Measurements from ENCODE around the gene TSPAN4. TPM values are rescaled to one million over a fixed set of nuclear protein-coding genes. Genes with fewer than 3 reads are reported as not detected.

The TSPAN4 gene, protein sequence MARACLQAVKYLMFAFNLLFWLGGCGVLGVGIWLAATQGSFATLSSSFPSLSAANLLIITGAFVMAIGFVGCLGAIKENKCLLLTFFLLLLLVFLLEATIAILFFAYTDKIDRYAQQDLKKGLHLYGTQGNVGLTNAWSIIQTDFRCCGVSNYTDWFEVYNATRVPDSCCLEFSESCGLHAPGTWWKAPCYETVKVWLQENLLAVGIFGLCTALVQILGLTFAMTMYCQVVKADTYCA
- total RNA-seq, result 30.2 and 88.0 TPM in 2 replicates

DNA sequence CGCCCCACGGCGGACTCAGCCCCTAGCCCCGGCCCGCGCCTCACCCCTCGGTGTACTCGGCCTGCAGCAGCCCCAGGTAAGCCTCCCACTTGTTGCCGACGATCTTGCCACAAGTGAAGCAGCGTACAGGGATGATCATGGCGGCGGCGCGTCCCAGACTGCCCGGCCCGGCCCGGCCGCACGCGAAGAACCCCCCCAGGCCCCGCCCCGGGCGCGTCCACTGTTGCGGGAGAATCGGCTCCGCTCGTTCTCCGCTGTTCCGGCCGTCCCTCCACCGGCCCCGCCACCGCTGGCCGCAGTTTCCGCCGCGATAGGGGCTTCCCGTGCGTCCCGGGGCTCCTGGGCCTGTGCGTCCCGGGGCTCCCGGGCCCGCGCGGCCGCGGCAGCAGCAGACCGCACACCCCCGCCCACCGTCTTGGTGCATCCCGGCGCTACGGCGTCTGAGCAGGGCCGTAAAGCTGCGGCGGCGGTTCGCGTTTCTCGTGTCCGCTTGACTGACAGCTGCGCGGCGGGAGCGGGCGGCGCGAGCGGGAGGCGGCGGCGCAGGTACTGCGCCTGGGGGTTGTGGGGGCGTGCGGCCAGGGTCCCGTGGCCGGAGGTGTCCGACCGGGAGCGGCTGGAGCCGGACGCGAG is at the start of gene TSPAN4, which contains the start of gene POLR2L:
TSS of gene TSPAN4 (plus strand) at position 483 of the 633 bp plus-strand sequence. CDS start 7,453 bp downstream, outside the sequence.
TSS of gene POLR2L (minus strand) at position 160 of the 633 bp plus-strand sequence. CDS start at position 139, 21 bp downstream.

DNA sequence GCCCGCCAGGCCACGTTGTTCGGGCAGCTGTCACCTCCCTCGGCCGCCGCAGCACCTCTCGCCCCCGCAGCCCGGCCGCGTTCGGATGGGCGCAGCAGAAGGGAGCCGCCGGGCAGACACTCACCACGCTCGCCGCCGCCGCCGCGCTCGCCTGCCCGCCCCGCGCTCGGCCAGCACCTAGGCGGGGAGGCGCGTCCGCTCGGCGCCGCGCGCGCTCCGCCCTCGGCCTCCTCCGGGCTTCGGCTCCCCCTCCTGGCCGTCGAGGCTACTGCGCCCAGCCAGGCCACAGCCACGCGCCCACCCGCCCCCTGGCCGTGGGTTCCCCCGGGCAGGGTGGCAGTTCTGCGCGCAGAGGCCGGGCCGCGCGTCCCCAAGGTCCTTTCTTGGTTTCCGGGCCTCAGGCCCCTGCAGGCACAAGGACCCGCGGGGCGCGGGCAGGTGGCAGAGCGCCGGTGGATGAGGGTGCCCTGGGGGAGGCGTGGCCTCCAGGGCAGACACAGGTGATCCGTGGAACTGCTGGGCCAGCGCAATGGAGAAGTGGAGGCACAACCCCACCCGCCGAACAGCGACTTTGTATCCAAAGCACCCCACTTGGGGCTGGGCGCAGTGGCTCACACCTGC is 44.4 kb upstream of the TSPAN4 start, which contains the start of gene SLC25A22:
TSS of gene SLC25A22 (minus strand) at position 189 of the 621 bp plus-strand sequence. CDS start 3,275 bp downstream, outside the sequence.

DNA sequence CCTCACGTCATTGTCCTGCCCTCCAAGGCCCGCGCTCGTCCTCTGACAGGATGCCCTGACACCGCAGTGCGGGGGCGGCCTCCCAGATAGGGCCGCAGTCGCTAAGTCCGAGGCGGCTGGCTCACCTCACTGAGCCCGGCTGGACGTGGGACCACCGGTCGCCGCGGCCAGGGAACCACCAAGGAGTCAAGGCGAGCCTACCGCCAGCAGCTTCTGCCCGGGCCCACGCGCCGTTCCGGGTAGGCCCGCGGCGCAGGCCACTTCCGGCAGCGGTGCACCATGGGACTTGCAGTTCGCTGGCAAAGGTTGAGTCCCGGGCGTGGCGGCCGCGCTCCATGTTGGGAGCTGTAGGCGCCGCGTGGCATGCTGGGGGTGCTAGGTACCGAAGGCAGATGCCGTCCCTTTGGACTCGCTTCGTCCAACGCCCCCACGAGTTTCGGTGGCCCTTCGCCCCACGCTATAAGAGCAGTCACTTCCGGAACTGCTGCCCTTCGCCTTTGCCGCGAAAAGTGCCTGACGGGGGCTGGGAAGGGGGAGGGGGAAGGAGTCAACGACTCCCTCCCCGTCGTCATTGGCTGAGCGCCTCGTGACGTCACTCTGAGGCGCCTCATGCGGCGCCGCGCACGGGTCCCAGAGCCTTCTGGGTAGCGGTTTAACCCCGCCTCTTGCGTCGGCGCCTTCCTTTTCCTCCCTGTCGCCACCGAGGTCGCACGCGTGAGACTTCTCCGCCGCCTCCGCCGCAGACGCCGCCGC is 33.2 kb upstream of the TSPAN4 start, which contains the start of gene RPLP2:
TSS of gene RPLP2 (plus strand) at position 681 of the 753 bp plus-strand sequence. CDS start 268 bp downstream, outside the sequence.

DNA sequence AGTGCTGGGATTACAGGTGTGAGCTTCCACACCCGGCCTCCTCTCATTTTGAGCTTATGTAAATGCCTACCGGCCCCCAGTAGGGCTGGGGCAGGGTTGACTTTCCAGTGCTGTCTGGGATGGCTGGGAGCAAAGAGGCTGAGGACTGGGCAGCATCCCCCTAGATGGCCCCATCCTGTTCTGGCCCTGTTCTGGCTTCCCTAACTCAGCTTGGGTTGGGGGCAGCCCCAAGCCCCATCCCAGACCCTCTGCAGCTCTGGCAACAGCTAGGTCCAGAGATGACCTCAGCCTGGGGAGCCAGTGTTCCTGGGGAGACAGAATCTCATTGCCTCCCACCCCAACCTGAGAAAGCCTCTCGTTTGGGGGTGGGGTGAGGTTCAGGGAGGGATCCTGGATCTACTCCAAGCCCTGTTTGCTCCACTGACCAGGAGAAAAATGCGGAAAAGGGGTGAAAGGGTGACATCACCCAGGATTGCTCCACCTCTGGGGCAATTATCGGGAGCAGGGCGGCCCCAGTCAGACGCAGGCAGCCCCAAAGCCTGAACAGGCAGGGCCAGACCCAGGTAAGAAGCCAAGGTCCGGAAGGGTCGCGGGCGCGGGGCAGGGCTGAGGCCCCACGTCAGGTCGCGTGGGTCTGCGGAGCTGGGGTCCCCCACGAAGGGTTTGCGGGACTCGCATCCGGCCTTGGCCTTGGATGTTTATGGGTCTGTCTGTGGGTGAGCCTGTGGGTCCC is 24.1 kb upstream of the TSPAN4 start, which contains the start of gene PNPLA2:
TSS of gene PNPLA2 (plus strand) at position 519 of the 733 bp plus-strand sequence. CDS start 805 bp downstream, outside the sequence.

DNA sequence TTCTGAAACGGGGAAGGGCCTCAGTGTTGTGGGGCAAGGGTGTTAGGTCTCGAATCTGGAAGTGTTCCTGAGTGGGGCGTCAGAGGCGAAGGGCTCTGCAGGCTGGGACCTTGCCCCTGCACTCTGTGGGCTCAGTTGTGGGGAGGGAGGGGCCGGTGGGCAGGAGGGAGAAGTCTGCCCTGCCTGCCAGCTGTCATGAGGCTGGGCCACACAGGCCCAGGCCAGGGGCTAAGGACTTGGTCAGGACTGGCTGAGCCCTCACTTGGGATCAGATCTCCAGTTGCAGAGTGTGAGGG is 14.8 kb upstream of the TSPAN4 start, which contains the start of gene CRACR2B:
TSS of gene CRACR2B (plus strand) at position 23 of the 296 bp plus-strand sequence. CDS start 689 bp downstream, outside the sequence.

DNA sequence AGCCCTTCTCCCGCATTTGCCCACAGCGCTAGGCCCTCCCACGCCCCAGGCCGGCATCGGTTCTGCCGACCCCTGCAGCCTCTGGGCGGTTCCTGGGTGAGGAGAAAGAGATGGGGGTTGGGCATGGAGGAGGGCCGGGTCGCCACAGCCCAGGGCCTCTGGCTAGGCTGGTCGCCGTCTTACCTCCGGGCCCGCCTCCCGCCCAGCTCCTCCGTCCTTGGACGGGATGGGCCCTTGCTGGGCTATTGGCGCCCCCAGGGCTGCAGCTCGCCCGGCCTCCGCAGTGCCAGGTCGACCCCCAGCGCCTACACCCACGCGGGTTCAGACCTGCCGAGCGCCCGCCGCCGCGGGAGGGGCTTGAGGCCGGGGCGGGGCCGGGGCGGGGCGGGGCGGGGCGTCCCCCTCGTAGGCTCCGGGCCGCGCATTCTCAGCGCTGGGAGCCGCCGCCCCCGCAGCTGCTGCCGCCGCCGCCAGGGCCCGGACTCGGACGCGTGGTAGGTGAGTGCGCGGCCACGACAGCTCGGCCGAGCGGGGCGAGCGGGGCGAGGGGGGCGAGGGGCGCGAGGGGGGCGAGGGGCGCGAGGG is 10.0 kb upstream of the TSPAN4 start, which contains the start of gene CD151:
TSS of gene CD151 (plus strand) at position 424 of the 585 bp plus-strand sequence. CDS start 3,118 bp downstream, outside the sequence.

DNA sequence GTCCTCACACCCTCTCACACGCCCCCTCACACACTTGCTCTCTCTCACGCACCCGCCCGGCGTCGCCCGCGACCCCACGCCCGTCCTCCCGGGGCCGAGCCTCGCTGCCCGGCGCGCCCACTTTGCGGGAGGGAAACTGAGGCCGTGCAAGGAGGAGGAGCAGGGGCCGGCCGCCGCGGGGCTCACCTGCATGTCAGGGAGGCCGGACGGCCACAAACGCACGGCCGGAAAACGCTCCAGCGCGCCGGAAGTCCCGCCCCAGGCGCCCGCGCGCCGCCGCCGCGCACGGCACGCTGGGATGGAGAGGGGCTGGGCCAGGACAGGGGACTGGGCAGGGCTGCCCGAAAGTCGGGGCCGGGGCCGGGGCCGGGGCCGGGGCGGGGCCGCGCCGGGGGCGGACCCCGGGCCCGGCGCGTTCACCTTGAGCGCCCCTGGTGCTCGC is 68.0 kb downstream of the TSPAN4 start, which contains the start of gene CHID1:
TSS of gene CHID1 (minus strand) at position 222 of the 442 bp plus-strand sequence. CDS start 5,994 bp downstream, outside the sequence.

Small RNA genes lying within 50 kb of the gene (small RNA-seq; reads per million reads assigned to genes)
- gene SNORA52, result not detected

Other genes starting within 250 kb of the TSPAN4 start
- 5.1 and 8.0 TPM in 2 replicates for gene IRF7, start 226.9 kb upstream of the TSPAN4 start, total RNA-seq
- gene CDHR5, start 217.9 kb upstream of the TSPAN4 start, total RNA-seq, result not detected in 2 replicates
- gene SCT, start 215.7 kb upstream of the TSPAN4 start, total RNA-seq, result not detected in 2 replicates
- gene DRD4, start 205.6 kb upstream of the TSPAN4 start, total RNA-seq, result not detected in 2 replicates
- 16.4 and 21.6 TPM in 2 replicates for gene DEAF1, start 147.6 kb upstream of the TSPAN4 start, total RNA-seq
- 8.2 and 18.8 TPM in 2 replicates for gene TMEM80, start 147.0 kb upstream of the TSPAN4 start, total RNA-seq
- gene EPS8L2, start 136.6 kb upstream of the TSPAN4 start, total RNA-seq, result 258 and 411 TPM in 2 replicates
- gene TALDO1, start 95.4 kb upstream of the TSPAN4 start, total RNA-seq, result 111 and 190 TPM in 2 replicates
- 33.0 and 35.1 TPM in 2 replicates for gene GATD1, start 65.4 kb upstream of the TSPAN4 start, total RNA-seq
- not detected in 2 replicates for gene CEND1, start 52.8 kb upstream of the TSPAN4 start, total RNA-seq
- gene SLC25A22, start 44.6 kb upstream of the TSPAN4 start, total RNA-seq, result 11.4 and 15.2 TPM in 2 replicates
- gene PIDD1, start 37.6 kb upstream of the TSPAN4 start, total RNA-seq, result 11.8 and 12.8 TPM in 2 replicates
- 151 and 607 TPM in 2 replicates for gene RPLP2, start 32.9 kb upstream of the TSPAN4 start, total RNA-seq
- 25.8 and 26.7 TPM in 2 replicates for gene PNPLA2, start 23.9 kb upstream of the TSPAN4 start, total RNA-seq
- gene CRACR2B, start 14.9 kb upstream of the TSPAN4 start, total RNA-seq, result 1.2 and 1.6 TPM in 2 replicates
- gene CD151, start 9.9 kb upstream of the TSPAN4 start, total RNA-seq, result 185 and 598 TPM in 2 replicates
- gene POLR2L, start 323 bp upstream of the TSPAN4 start, total RNA-seq, result 60.5 and 91.2 TPM in 2 replicates
- gene CHID1, start 68.0 kb downstream of the TSPAN4 start, total RNA-seq, result 43.6 and 52.9 TPM in 2 replicates
- 73.9 and 81.3 TPM in 2 replicates for gene AP2A2, start 83.0 kb downstream of the TSPAN4 start, total RNA-seq
- gene MUC6, start 193.9 kb downstream of the TSPAN4 start, total RNA-seq, result not detected in 2 replicates
- gene MUC2, start 232.0 kb downstream of the TSPAN4 start, total RNA-seq, result not detected in 2 replicates